GM23338 (cell line): Measurements from ENCODE around the gene ITGB2. TPM values are rescaled to one million over a fixed set of nuclear protein-coding genes. Genes with fewer than 3 reads are reported as not detected.

ENCODE experiments used
- ATAC-seq: fragments of 200-7000 bp; cut with Tn5 transposase; 3 replicates; pipeline ENCODE4 v1.9.1; 2020
- DNase-seq: peaks from one replicate; pipeline ENCODE4 v3.0.0-alpha.2; 2015; ENCODE audit warnings: low spot score
- H2AFZ ChIP-seq: fragments of 200-600 bp; sonication (generic); 2 replicates; pipeline ENCODE4 v1.8.0; 2016; ENCODE audit warnings: antibody characterized with exemption, mild to moderate bottlenecking, moderate library complexity
- H3F3A ChIP-seq: fragments of 200-600 bp; sonication (generic); replicated peaks from 2 replicates; pipeline ENCODE4 v1.8.0; 2017; ENCODE audit warnings: antibody characterized with exemption, mixed run types, low read depth
- H3K27ac ChIP-seq: fragments of 200-600 bp; sonication (generic); 2 replicates; pipeline ENCODE4 v1.6.1; 2016; ENCODE audit warnings: low read depth
- H3K27me3 ChIP-seq: fragments of 200-600 bp; sonication (generic); 2 replicates; pipeline ENCODE4 v1.8.0; 2016; ENCODE audit warnings: mild to moderate bottlenecking, mixed run types, moderate library complexity; ENCODE audit not compliant: insufficient read depth
- H3K36me3 ChIP-seq: fragments of 200-600 bp; sonication (generic); 2 replicates; pipeline ENCODE4 v1.8.0; 2016; ENCODE audit warnings: mild to moderate bottlenecking; ENCODE audit not compliant: insufficient read depth
- H3K4me1 ChIP-seq: fragments of 200-600 bp; sonication (generic); 2 replicates; pipeline ENCODE4 v1.8.0; 2016; ENCODE audit warnings: mild to moderate bottlenecking, moderate library complexity; ENCODE audit not compliant: insufficient read depth
- H3K4me2 ChIP-seq: fragments of 200-600 bp; sonication (generic); 2 replicates; pipeline ENCODE4 v1.7.1; 2017; ENCODE audit warnings: mixed run types
- H3K4me3 ChIP-seq: fragments of 200-600 bp; sonication (generic); 2 replicates; pipeline ENCODE4 v1.6.1; 2016; ENCODE audit warnings: mixed run types
- H3K79me2 ChIP-seq: fragments of 200-600 bp; sonication (generic); replicated peaks from 2 replicates; pipeline ENCODE4 v1.8.0; 2017; ENCODE audit warnings: mild to moderate bottlenecking; ENCODE audit not compliant: insufficient read depth
- H3K9me2 ChIP-seq: fragments of 200-600 bp; sonication (generic); 2 replicates; pipeline ENCODE4 v1.8.0; 2017; ENCODE audit not compliant: insufficient read depth
- H4K20me1 ChIP-seq: fragments of 200-600 bp; sonication (generic); replicated peaks from 2 replicates; pipeline ENCODE4 v1.8.0; 2017; ENCODE audit warnings: mild to moderate bottlenecking; ENCODE audit not compliant: insufficient read depth
- H3K27ac Mint-ChIP-seq: 2 replicates; pipeline ENCODE4 v1.8.0; 2020; ENCODE audit warnings: inconsistent platforms, mild to moderate bottlenecking, moderate library complexity, mixed read lengths
- H3K27me3 Mint-ChIP-seq: 3 replicates; pipeline ENCODE4 v1.8.0; 2022; ENCODE audit warnings: low read depth, mild to moderate bottlenecking, moderate library complexity, mixed read lengths, inconsistent platforms; ENCODE audit not compliant: insufficient read depth, poor library complexity
- H3K36me3 Mint-ChIP-seq: 3 replicates; pipeline ENCODE4 v1.8.0; 2021; ENCODE audit warnings: low read depth, mild to moderate bottlenecking, inconsistent platforms, moderate library complexity, mixed read lengths
- H3K4me1 Mint-ChIP-seq: 3 replicates; pipeline ENCODE4 v1.8.0; 2020; ENCODE audit warnings: mild to moderate bottlenecking, inconsistent platforms, mixed read lengths
- H3K4me3 Mint-ChIP-seq: 3 replicates; pipeline ENCODE4 v1.8.0; 2021; ENCODE audit warnings: moderate library complexity, mild to moderate bottlenecking, inconsistent platforms, mixed read lengths
- H3K9me3 Mint-ChIP-seq: 3 replicates; pipeline ENCODE4 v1.8.0; 2020; ENCODE audit warnings: moderate library complexity, mild to moderate bottlenecking, inconsistent platforms, mixed read lengths
- CREB1 ChIP-seq: fragments of 250-450 bp; sonication (Bioruptor Pico); IDR thresholded peaks from 2 replicates; pipeline ENCODE4 v1.5.0; 2020; ENCODE audit warnings: low read depth, mild to moderate bottlenecking, moderate library complexity
- CTCF ChIP-seq, 2 experiments: fragments of 200-600 bp in 1 of 2; sonication (generic) in 1 of 2; conservative IDR thresholded peaks; 2 replicates each; pipeline versions ENCODE4 v1.5.1 to v1.6.1; 2016 to 2017; ENCODE audit warnings: antibody characterized with exemption in 2 of 2, low read depth in 2 of 2, mild to moderate bottlenecking in 2 of 2, moderate library complexity in 1 of 2
- ETS1 ChIP-seq: IDR thresholded peaks from 2 replicates; pipeline ENCODE4 v1.6.1; 2016; ENCODE audit warnings: antibody characterized with exemption
- EZH2 ChIP-seq: fragments of 200-600 bp; sonication (generic); IDR thresholded peaks from one replicate; pipeline ENCODE4 v1.8.0; 2017; ENCODE audit warnings: antibody characterized with exemption, mild to moderate bottlenecking, low read depth; ENCODE audit not compliant: unreplicated experiment
- EZH2phosphoT487 ChIP-seq: fragments of 200-600 bp; sonication (generic); IDR thresholded peaks from one replicate; pipeline ENCODE4 v1.8.1; 2018; ENCODE audit warnings: antibody characterized with exemption; ENCODE audit not compliant: unreplicated experiment
- JUNB ChIP-seq: IDR thresholded peaks from one replicate; pipeline ENCODE4 v1.6.1; 2016; ENCODE audit warnings: antibody characterized with exemption; ENCODE audit not compliant: unreplicated experiment
- NANOG ChIP-seq: IDR thresholded peaks from 2 replicates; pipeline ENCODE4 v1.6.1; 2016; ENCODE audit warnings: antibody characterized with exemption, borderline replicate concordance
- POLR2AphosphoS5 ChIP-seq: IDR thresholded peaks from 2 replicates; pipeline ENCODE4 v1.6.1; 2016; ENCODE audit warnings: antibody characterized with exemption, low read depth
- REST ChIP-seq: IDR thresholded peaks from one replicate; pipeline ENCODE4 v1.6.1; 2018; ENCODE audit warnings: antibody characterized with exemption; ENCODE audit not compliant: unreplicated experiment
- STAT1 ChIP-seq: IDR thresholded peaks from one replicate; pipeline ENCODE4 v1.6.1; 2016; ENCODE audit warnings: antibody characterized with exemption; ENCODE audit not compliant: unreplicated experiment
- ZNF114 ChIP-seq: fragments of 250-450 bp; sonication (Bioruptor Pico); IDR thresholded peaks from 2 replicates; pipeline ENCODE4 v1.5.0; 2020; ENCODE audit warnings: mild to moderate bottlenecking, moderate library complexity
- ZNF331 ChIP-seq: fragments of 250-450 bp; sonication (Bioruptor Pico); IDR thresholded peaks from 2 replicates; pipeline ENCODE4 v1.5.0; 2020; ENCODE audit warnings: low read depth, mild to moderate bottlenecking, moderate library complexity
- ZNF462 ChIP-seq: fragments of 250-450 bp; sonication (Bioruptor Pico); IDR thresholded peaks from 2 replicates; pipeline ENCODE4 v1.5.0; 2020; ENCODE audit warnings: mild to moderate bottlenecking, moderate library complexity
- polyA plus RNA-seq: library from polyadenylated mRNA; unstranded; fragments of >200 nt; fragmentation: Nextera tagmentation; extraction: Ambion mirVana; gene quantifications from 2 replicates; pipeline ENCODE4 v1.2.1, GENCODE V29; 2016
- total RNA-seq: library from RNA; depleted of rRNA; stranded (reverse); fragments of >200 nt; shearing (Covaris generic); gene quantifications from 2 replicates; pipeline ENCODE4 v1.2.3, GENCODE V29; 2014

ITGB2 gene
- total and polyA plus RNA-seq, 2 experiments from 2014 or later: 0.44 to 0.63 TPM

- ATAC-seq: no peak
- H3K4me1 ChIP-seq: peaks cover 34% of the 10 kb centered on the region
These were observed 50.6 kb downstream of the ITGB2 start for GRCh38 chr21:44869781-44870747.

More at GRCh38 chr21:44869781-44870747, 50.6 kb downstream of the ITGB2 start:
- H3F3A ChIP-seq: peaks cover 4% of the 10 kb centered on the region; the same call in 1 of the 2 replicates
- H3K79me2 ChIP-seq: peaks cover 74% of the 10 kb centered on the region
- Mint-ChIP-seq H3K4me1 (peaks cover 50% of the 10 kb centered on the region), H3K9me3 (no peaks in the 10 kb centered on the region), H3K36me3 (peaks cover 10% of the 10 kb centered on the region), H3K27ac (no peak overlapping the region; the same call in 1 of the 2 replicates), H3K4me3 (no peak overlapping the region; the same call in 2 of the 3 replicates), H3K27me3 (peaks cover 20% of the 10 kb centered on the region)
- TF ChIP-seq JUNB (no peak), CREB1 (CRISPR knock-in tag) (no peak), NANOG (no peak), ZNF331 (CRISPR knock-in tag) (no peak), ETS1 (no peak), STAT1 (no peak), REST (no peak), EZH2 (no peak), EZH2phosphoT487 (no peak), POLR2AphosphoS5 (no peak), ZNF114 (CRISPR knock-in tag) (no peak), ZNF462 (CRISPR knock-in tag) (no peak), CTCF (conservative IDR thresholded peaks at IDR 0.05; ENCODE audit: low read depth in 2 of 2) (no peak)
- no peak for DNase-seq
- no peak overlapping the region for H3K4me2 ChIP-seq
- no peak overlapping the region for H2AFZ ChIP-seq
- H3K36me3 ChIP-seq: peaks cover 5% of the 10 kb centered on the region; the same call in 1 of the 2 replicates
- H3K27ac ChIP-seq: no peak overlapping the region
- no peaks in the 10 kb centered on the region for H3K9me2 ChIP-seq
- no peak overlapping the region for H3K4me3 ChIP-seq
- H4K20me1 ChIP-seq: peaks cover 43% of the 10 kb centered on the region
- peaks cover 10% of the 10 kb centered on the region for H3K27me3 ChIP-seq
